ENCODE measurements around the gene CYSLTR2.

DNA sequence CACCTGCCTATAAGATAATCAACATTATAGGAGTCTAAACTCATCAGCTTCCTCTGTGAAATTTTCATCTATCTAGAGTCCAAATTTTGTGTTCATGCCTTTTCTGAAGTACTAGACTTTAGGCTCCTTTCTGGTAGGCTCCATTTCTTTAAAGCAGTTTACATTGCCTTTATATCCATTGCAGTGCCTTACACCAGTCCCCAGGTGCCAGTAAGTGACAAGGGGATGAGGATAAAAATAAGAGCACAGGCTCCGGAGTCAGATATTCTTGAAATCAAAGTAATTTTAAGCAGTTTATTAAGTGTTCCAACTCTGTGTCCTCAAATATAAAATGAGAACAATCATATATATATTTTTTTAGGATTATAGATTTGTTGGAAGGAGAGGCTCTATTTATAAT lies 10.6 kb upstream of the CYSLTR2 start:
- TF ChIP-seq KAT7 (CRISPR knock-in tag; IDR thresholded peaks at IDR 0.05; ENCODE audit: borderline replicate concordance) (no peak), RBM34 (IDR thresholded peaks at IDR 0.05; ENCODE audit: borderline replicate concordance, insufficient read depth, low read length) (no peak), ZNF274 (IDR thresholded peaks at IDR 0.05; ENCODE audit: borderline replicate concordance, low read depth, low read length) (no peak), ZNF165 (CRISPR knock-in tag; IDR thresholded peaks at IDR 0.05; ENCODE audit: borderline replicate concordance) (no peak), FOXO4 (CRISPR knock-in tag; IDR thresholded peaks at IDR 0.05) (no peak), ATF1 (CRISPR knock-in tag; IDR thresholded peaks at IDR 0.05) (no peak), ATF1 (tag; IDR thresholded peaks at IDR 0.05) (no peak), ZBTB33 (CRISPR knock-in tag; IDR thresholded peaks at IDR 0.05) (no peak), HDGF (IDR thresholded peaks at IDR 0.05) (no peak), FOXM1 (IDR thresholded peaks at IDR 0.05; ENCODE audit: low read depth) (no peak), FOXM1 (CRISPR knock-in tag; IDR thresholded peaks at IDR 0.05; ENCODE audit: low read depth) (no peak), POLR2B (IDR thresholded peaks at IDR 0.05; ENCODE audit: low read depth, partially characterized antibody) (no peak), RFX1 (IDR thresholded peaks at IDR 0.05) (no peak), PHF8 (IDR thresholded peaks at IDR 0.05; ENCODE audit: borderline replicate concordance, low read length) (no peak)
- TF ChIP-seq, protein P1, sequence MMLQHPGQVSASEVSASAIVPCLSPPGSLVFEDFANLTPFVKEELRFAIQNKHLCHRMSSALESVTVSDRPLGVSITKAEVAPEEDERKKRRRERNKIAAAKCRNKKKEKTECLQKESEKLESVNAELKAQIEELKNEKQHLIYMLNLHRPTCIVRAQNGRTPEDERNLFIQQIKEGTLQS (IDR thresholded peaks at IDR 0.05), result no peak
- TF ChIP-seq, protein P1 (CRISPR knock-in tag; conservative IDR thresholded peaks at IDR 0.05), result no peak

Measured in K562 (cell line).